SH-SY5Y (cell line): Measurements from ENCODE around the gene PPP1R15B.

Experiments
- GATA2 ChIP-seq: IDR thresholded peaks from 2 replicates; pipeline ENCODE4 v1.6.1; 2011; ENCODE audit warnings: mild to moderate bottlenecking, low read depth, low read length
- GATA3 ChIP-seq: IDR thresholded peaks from 2 replicates; pipeline ENCODE4 v1.6.1; 2011; ENCODE audit warnings: low read depth, mild to moderate bottlenecking, low read length, moderate library complexity

DNA sequence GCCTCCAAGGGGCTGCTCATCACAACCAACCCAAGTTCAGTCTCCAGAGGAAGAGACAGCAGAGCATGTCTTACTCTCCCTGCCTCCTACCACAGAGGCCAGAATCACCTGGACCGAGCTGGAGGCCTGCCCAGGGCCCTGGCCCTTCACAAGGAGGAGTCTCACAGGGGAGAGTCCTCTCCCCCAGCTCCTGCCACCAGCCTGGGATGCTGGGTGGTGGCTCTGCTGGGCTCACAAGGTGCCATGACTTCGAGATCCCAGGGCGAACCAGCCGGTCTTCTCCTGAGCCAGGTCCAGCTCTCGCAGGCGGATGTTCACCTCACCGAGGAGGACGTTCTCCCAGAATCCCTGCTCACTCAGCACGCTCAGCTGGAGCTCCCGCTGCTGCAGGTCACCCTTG, 13.0 kb upstream of the PPP1R15B start:
- TF ChIP-seq GATA2 (no peak), GATA3 (no peak)
